HS-27A (cell line): Measurements from ENCODE around the gene NDUFAF2.
A peak's percentile ranks its signal among the peaks of the same experiment; 100 is the strongest.
"Not testable (repeated sequence)": the region's sequence is repeated elsewhere in the genome, so short reads cannot be mapped to it uniquely, and the experiment has no call there.

Experiments used
- DNase-seq: peaks from one replicate; pipeline ENCODE4 v3.0.0-alpha.2; 2012; ENCODE audit warnings: low read depth, missing footprints

NDUFAF2 gene

DNA sequence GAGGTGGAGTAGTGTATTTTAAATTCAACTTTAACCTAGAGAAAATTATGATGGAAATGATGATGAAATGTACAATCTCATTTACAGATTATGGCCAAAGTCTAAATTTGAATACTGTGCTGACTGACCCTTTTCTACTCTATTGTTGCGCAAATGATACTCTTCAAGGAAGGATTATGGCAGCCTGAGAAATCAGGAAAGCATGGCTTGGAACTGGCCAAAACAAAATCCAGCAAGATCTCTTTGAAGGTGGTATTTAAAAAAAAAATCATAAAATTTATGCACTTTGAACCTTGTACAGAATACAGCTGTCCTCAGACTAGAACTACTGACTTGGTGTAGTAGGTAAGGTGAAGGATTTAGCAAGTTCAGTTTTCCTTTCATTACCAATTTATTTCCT is 105.3 kb downstream of the NDUFAF2 start:
- no peak for DNase-seq

DNA sequence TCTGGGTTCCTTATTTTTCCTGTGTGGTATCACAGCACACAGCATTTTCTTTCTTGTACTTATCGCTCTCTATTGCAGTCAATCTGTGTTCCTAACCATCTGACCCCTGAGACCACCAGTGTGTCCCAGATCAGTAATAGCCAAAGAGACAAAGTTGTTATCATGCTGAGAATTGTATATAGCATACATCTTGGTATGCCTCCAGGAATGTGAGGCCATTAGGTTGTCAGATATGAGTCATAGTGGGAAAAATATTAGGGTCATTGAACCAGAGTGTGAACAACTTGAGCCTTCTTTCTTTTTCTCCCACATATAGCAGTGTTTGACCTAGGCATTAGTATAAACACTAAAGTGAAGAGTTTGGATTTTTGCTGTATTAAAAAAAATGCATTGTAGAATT is 106.3 kb downstream of the NDUFAF2 start:
- DNase-seq, result peak; percentile 55

DNA sequence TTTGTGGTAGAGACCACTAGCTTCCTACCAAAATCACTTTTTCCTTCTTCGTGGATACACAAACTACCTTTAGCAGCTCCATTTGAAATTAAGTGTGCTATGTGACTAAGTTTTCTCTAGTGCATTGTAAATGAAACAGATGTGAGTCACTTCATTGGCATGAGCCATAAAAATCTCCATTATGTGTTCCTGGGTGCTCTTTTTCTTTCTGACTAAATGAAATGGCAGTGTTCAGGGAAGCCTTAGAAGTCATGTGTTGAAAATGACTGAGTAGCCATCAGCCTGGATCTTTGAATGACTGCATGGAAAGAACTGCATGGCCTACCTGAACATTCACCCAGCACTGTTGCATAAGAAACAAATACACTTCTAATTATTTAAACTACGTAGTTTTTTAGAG is 107.9 kb downstream of the NDUFAF2 start:
- DNase-seq, result peak; percentile 79

DNA sequence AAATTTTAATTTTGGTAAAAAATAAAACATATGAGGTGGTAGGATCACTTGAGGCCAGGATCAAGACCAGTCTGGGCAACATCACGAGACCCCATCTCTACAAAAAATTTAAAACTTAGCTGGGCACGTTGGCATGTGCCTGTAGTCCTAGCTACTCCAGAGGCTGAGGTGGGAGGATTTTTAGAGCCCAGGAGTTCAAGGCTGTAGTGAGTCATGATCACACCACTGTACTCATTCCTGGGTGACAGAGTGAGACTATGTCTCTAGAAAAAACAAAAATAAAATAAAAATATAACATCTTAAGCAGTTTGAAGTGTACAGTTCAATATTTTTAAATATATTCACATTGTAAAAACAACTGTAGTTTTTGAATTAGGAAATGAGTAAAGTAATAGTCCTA is 108.9 kb downstream of the NDUFAF2 start:
- DNase-seq, result no peak

DNA sequence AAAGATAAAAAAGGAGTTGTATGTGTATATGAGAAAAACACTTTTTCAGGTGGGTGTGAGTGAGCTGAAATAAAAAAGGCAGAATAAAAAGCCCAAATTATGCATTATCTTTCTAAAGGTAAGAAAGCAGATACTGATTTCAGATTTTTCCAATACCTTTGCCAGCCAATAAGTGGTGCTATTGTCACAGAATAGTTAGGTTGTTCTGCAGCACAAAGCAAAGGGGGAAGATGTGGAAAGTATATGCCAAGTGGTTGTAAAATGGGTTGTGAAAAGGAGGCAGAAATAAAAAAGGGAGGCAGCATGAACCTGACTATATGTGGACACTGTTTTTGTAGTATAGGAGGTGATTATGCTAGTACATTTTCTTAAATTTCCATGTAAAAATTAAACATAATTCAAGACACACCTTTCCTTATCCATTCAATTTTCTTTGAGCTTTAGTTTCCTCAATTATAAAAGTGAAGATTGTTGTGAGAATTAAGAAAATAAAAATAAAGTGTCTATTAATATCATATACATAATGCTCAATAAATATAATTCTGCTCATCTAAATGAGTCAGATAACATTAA is 110.5 kb downstream of the NDUFAF2 start:
- DNase-seq, result no peak

DNA sequence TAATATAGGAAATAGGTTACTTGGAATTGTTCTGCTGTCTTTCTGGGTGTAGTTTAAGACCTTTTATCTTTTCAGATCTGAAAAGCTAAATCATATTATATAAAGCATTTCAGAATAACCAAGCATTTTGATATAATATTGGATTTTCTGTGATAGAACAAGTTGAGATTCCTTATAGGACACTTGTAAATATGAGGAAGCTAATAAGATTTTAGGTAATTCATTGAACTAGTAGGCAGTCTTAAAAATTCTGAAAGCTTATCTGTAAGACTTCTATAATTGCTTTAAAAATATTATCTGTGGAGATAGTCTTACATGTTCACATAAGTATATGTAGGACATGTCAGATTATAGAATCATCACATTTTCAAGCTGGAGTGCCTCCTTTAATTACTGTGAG is 114.5 kb downstream of the NDUFAF2 start:
- no peak for DNase-seq

DNA sequence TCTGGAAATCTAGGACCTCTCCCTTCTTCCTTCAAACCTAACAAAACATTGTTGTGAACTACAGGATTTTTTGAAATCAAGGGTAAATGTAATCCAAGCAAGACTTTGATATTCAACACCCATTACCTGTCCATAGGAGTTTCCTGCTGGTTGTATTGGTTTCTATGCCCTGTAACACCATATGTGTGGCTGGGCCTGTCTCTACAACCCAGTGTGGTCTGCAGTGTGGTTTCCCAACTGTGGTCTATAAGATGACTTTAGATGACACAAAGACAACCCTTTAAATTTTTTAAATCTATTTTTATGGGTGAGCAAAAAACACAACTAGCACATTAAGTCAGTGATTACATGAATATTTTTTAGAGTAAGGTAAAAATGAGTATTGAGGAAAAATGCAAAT is 124.1 kb downstream of the NDUFAF2 start:
- no peak for DNase-seq

DNA sequence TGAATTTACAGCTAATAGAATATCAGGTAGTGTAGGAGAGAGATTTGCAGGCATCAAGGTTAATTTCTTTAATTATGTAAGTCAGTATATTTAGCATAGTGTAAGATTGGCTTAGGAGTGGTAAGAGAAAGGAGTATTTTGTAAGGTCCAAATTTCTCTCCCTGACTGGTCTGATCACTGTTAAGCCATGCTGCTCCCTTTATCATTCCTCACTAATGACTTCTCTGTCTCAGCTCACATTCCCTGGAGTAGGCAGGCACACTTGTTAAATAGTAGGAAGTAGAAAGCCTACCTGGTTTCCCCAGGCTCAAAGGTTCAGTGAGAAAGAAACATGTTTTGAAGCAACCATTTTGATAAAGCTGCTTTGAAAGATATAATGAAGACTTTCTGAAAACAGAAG is 126.5 kb downstream of the NDUFAF2 start:
- no peak for DNase-seq

DNA sequence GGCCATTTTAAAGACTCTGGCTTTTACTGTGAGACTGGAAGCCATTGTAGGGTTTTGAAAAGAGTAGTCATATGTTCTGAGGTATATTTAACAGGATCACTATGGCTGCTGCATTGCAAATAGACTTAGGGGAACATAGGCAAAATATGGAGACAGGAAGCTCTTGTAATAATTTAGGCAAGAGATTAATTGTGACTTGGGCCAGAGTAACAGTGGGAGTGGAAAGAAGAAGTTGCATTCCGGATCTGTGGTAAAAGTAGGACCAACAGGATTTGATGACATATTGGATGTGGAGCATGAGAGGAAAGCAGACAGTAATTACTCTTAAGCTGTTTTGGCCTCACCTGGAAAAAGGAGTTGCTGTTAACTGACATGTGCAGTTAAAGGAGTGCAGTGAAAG is 131.6 kb downstream of the NDUFAF2 start:
- no peak for DNase-seq

DNA sequence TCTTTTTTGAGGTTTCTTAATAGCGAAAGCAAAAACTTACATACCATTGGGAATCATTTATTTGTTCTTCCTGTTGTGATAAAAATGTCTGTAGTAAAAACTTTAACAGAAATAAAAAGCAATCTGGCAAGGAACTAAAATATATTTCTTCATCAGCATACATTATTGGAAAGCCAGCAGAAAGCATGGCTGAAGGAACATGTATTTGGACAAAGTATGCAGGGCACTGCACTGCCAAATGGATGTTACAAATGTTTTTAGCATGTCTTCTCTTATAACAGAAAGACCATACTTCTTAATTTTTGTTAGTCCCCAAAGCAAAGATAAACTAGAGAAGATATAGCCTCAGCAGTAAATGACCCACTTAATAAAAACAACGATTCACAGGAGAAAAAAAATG is 136.7 kb downstream of the NDUFAF2 start:
- no peak for DNase-seq

DNA sequence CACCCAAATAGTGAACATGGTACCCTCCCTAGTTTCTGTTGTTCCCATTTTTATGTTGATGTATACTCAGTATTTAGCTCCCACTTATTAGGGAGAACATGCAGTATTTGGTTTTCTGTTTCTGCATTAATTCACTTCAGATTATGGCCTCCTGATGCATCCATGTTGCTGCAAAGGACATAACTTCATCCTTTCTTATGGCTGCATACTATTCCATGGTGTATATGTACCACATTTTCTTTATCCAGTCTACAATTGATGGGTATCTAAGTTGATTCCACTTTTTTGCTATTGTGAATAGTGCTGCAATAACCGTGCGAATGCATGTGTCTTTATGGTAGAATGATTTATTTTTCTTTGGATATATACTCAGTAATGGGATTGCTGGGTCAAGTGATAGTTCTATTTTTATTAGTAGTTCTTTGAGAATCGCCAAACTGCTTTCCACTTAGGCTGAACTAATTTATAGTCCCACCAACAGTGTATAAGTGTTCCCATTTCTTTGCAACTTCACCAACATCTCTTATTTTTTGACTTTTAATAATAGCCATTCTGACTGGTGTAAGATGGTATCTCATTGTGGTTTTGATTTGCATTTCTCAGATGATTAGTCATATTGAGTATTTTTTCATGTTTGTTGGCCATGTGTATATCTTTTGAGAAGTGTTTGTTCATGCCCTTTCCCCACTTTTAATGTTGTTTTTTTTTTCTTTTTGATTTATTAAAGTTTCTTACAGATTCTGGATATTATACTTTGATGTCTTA is 137.7 kb downstream of the NDUFAF2 start:
- peak; percentile 1 for DNase-seq

DNA sequence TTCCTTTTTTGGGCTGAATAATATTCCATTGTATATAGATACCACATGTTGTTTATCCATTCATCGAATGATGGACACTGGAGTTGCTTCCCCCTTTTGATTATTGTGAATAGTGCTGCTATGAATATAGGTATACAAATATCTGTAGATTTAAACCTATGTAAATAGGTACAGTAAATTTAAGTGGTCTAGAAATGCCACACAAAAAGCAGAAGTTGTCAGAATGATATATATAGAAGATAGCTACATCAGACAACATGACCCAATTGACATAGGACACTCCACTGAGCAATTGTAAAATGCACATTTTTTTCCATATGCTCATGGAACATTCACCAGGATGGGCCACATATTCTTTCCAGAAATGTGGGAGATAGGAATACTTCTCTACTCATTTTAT is 139.7 kb downstream of the NDUFAF2 start:
- DNase-seq, result no peak

DNA sequence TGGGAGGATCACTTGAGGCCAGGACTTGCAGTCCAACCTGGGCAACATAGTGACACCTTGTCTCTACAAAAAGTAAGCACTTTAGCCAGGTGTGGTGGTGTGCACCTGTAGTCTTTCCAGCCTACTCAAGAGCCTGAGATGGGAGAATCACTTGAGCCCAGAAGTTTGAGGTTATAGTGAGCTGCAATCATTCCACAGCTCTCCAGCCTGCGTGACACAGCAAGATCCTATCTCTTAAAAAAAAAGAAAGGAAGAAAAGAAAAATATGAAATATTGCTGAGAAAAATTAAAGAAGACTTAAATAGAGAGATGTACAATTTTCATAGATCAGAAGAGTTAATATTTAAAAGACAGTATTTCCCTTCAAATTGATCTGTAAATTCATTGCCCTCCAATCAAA is 140.9 kb downstream of the NDUFAF2 start:
- DNase-seq, result no peak

DNA sequence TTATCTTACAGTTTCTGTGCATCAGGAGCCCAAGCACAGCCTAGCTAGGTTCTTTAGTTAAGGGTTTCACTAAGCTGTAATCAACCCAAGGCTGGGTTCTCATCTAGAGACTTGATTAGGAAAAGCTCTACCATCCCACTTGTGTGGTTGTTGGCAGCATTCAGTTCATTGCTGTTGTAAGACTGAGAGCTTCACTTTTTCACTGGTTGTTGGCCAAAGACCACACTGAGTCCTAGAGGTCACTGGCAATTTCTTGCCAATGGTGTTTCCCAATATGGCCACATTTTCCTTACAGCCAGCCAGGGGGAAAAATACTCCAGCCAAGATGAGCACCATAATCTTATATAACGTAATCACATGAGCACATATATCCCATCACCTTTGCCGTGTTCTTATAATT is 142.9 kb downstream of the NDUFAF2 start:
- no peak for DNase-seq

DNA sequence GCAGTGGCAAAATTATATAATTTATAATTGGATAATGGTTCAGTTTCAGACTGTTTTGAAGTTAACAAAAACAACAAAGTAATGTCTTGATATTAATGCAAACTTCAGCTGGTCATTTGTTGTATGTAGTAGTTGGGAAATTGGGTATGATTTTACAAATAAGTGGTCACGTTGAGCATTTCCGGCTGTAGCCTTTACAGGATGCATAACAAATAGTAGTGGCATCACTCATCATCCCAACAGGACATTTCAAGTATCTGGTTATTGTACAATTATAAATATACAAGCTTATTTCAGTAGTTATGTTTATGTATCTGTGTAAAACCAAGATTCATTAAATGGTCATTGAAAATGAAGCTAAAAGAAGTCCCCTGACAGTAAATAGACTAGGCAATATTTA is 144.3 kb downstream of the NDUFAF2 start:
- DNase-seq, result no peak

DNA sequence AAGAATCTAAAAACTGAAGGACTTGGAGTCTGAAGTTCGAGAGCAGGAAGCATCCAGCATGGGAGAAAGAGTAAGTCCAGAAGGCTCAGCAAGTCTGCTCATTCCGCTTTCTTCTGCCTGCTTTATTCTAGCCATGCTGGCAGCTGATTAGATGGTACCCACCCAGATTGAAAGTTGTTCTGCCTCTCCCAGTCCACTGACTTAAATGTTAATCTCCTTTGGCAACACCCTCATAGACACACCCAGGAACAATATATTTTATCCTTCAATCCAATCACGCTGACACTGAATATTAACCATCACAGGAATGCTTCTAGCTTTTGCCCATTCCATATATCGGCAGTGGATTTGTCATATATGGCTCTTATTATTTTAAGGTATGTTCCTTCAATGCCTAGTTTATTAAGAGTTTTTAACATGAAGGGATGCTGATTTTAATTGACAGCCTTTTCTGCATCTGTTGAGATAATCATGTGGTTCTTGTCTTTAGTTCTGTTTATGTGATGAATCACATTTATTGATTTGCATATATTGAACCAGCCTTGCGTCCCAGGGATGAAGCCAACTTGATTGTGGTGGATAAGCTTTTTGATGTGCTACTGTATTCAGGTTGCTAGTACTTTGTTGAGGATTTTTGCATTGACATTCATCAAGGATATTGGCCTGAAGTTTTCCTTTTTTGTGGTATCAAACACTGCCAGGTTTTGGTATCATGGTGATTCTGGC is 148.2 kb downstream of the NDUFAF2 start:
- DNase-seq, result not testable (repeated sequence)

DNA sequence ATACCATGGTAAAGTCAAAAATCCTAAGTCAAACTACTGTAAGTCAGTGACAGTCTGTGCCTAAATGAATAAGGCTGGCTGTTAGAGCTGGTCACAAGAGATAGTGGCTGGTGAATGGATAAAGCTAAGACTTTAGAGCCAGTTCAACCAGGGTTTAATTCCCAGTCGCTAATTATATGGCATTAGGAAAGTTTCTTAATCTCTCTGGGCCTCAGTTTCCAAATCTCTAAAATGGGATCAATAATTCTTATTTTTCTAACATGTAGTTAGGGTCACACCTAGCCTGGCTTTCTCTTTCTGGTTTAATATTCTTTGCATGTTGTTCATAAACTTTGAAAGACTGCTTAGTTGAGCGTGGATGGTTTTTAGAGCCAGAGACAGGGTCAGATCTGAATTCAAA is 152.5 kb downstream of the NDUFAF2 start:
- DNase-seq, result no peak

DNA sequence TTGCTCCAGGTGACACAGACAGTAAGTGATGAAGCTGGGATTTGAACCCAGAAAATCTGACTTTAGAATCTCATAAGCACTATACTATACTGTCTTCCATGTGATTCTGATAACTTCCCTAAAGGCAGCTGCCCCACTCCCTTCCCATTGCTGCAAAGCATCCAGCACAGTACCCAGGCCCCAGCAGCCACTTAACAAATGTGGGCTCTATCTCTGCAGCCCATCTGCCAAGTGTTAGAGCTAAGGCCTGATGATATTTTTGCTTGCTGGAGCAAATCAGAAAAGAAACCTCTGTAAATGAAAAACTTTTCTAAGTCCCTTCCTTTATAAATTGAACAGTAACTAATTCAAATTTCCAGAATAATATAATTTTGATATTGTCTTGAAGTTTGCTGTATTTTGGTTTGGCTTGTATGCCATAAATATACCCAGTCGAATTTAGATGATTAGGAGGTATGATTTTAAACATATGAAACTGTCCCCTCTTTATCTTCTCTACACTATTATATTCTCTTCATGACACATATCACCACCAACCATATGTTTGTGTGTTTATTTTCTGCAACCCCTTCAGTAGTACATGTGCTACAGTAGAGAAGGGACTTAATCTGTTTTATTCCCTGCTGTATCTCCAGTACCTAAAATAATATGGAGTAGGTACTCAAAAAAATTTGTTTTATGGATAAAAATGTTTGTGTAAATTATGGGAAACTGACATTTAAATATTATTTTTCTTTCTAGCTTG is 153.4 kb downstream of the NDUFAF2 start:
- DNase-seq, result no peak

DNA sequence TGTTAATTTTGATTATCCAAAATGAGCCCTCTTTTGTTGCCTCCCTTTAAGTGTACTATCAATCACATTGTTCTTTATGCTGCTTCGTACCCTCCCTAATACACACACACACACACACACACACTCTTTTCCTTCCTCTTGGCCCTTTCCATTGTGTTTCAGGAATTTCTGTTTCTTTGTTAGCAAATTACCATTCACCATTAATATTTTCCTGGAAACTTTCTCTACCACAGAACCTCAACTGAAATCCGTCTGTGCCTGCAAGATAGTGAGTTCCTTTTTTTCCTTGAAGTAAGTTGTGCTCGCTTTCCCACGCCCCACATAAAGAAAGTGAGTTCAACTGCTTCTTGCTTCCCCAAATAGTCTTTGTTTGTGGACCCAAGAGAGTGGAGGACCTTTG is 155.4 kb downstream of the NDUFAF2 start:
- no peak for DNase-seq

DNA sequence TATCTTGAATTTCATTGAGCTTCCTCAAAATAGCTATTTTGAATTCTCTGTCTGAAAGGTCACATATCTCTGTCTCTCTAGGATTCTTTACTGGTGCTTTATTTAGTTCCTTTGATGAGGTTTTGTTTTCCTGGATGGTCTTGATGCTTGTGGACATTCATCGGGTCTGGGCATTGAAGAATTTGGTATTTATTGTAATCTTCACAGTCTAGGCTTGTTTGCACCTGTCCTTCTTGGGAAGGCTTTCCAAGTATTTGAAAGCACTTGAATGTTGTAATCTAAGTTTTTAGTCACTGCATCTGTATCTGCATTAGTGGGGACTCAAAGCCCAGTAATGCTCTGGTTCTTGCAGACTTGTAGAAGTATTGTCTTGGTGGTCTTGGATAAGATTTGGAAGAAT is 169.4 kb downstream of the NDUFAF2 start:
- DNase-seq, result no peak

DNA sequence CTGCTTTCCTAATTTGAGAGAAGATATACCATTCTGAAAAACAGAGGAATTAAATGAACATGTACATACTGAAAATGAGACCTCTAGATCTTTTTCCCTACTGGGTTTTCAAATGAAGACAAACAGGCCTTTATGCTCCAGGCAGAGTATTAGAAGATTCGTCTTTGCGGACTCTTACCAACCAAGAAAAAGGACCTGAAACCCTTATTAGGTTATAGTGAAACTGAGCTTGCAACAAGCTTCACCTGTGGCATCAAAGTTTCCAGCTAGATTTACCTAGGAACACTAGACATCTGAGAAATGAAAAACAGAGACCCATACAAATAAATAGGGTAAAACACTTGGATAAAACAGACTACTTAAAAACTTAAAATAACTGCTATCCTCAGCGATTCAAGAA is 171.0 kb downstream of the NDUFAF2 start:
- DNase-seq, result no peak

DNA sequence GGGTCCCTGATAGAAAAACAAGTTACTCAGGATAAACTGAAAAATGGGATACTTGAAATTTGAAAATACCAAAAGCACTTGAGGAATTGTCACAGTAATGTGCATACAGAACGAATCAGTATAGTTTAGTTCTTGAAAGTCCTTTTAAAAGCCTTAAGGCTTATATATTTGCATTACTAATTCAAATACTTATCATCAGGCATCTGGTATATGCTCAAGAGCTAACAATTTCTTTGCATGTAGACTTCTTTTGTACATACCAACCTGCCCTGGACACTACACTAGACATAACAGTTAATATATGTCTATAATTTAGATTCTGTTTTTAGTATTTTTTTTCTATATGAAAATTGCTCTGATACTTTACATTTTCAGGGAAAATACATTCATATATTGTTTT is 174.1 kb downstream of the NDUFAF2 start:
- no peak for DNase-seq

DNA sequence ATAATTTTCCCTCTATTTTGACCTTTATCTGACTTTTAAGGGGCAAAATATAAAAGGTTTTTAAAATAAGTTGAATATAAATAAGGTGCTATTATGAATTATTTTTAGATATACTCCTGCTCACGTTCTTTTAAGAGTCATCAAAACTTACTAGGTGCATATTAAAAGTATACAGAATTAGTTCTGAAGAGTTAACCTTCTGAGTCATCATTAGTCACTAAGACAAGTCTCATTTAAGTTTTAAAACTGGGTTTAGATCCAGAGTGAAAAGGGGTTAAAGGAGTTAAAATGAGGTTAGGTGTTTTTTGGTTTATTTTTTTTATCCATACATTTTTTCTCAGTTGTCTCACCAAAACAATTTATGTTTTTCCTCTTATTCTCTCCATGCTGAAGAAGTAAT is 175.5 kb downstream of the NDUFAF2 start:
- DNase-seq, result no peak
